HCT116 (cell line): ENCODE data around the gene GMPR2.

ENCODE experiments used
- CEBPB ChIP-seq: IDR thresholded peaks from 2 replicates; pipeline ENCODE4 v1.6.1; 2012; ENCODE audit warnings: low read depth
- POLR2AphosphoS5 ChIP-seq: IDR thresholded peaks from 2 replicates; pipeline ENCODE4 v1.6.1; 2011; ENCODE audit warnings: mild to moderate bottlenecking, low read depth, low read length, moderate library complexity
- RAD21 ChIP-seq: IDR thresholded peaks from 2 replicates; pipeline ENCODE4 v1.6.1; 2012; ENCODE audit warnings: low read depth, mild to moderate bottlenecking
- SP1 ChIP-seq: IDR thresholded peaks from 2 replicates; pipeline ENCODE4 v1.6.1; 2012; ENCODE audit warnings: low read depth
- ZFX ChIP-seq: fragments of 450-650 bp; IDR thresholded peaks from 2 replicates; pipeline ENCODE4 v1.6.1; 2017
- TF ChIP-seq, protein P1 (sequence below), 3 experiments: fragments of 200-600 bp in 1 of 3; sonication (generic) in 1 of 3; IDR thresholded peaks in 2 of 3; conservative IDR thresholded peaks in 1 of 3; 2 replicates each; pipeline ENCODE4 v1.5.1; 2012 to 2017; ENCODE audit warnings: low read depth in 2 of 3, low read length in 2 of 3, antibody characterized with exemption in 1 of 3, borderline replicate concordance in 1 of 3, control low read depth in 1 of 3, mild to moderate bottlenecking in 1 of 3, mixed read lengths in 1 of 3, mixed run types in 1 of 3, moderate library complexity in 1 of 3; ENCODE audit not compliant: insufficient read depth in 1 of 3
- TF ChIP-seq, protein P2 (sequence below): IDR thresholded peaks from 2 replicates; pipeline ENCODE4 v1.6.1; 2012

DNA sequence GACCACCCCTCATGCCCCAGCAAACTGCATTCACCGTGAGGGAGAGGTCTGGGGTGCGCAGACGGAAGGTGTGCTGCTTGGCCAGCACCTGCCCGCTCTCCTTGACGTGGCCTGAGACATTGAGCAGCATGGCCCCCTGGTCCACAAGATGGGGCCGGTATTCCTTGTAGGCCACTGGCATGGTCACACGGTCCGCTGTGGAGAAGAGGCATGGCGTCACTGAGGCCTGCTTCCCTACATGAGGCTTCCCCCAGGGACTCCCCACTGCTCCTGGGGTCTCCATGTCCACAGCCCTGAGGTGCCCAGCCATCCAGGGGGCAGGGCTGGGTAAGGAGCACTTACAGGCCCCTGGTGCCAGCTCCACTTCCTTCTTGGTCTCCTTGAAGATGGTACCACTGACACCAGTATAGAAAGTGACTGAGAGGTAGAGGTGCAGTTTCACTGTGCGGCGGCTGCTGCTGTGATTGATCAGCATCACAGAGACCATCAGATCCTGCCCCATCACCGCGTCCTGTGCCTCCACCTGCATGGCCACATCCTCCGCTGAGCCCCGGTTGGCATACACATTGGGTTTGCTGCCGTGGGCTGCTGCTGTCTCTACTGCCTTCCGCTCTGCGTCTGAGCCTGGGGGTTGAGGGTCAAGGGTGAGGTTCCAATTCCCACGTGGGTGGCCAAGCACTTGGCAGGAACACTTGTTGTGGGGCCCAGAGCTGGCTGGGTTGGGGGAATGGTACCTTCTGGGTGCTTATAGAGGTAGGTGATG lies 22.1 kb downstream of the GMPR2 start:
- TF ChIP-seq, protein P1, sequence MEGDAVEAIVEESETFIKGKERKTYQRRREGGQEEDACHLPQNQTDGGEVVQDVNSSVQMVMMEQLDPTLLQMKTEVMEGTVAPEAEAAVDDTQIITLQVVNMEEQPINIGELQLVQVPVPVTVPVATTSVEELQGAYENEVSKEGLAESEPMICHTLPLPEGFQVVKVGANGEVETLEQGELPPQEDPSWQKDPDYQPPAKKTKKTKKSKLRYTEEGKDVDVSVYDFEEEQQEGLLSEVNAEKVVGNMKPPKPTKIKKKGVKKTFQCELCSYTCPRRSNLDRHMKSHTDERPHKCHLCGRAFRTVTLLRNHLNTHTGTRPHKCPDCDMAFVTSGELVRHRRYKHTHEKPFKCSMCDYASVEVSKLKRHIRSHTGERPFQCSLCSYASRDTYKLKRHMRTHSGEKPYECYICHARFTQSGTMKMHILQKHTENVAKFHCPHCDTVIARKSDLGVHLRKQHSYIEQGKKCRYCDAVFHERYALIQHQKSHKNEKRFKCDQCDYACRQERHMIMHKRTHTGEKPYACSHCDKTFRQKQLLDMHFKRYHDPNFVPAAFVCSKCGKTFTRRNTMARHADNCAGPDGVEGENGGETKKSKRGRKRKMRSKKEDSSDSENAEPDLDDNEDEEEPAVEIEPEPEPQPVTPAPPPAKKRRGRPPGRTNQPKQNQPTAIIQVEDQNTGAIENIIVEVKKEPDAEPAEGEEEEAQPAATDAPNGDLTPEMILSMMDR (IDR thresholded peaks at IDR 0.05 in 2 of 3, conservative IDR thresholded peaks at IDR 0.05 in 1 of 3; ENCODE audit: borderline replicate concordance in 1 of 3, insufficient read depth in 1 of 3, low read depth in 2 of 3, low read length in 2 of 3): no peak
- TF ChIP-seq CEBPB (no peak), ZFX (no peak), POLR2AphosphoS5 (no peak), RAD21 (no peak), SP1 (no peak)
- TF ChIP-seq, protein P2, sequence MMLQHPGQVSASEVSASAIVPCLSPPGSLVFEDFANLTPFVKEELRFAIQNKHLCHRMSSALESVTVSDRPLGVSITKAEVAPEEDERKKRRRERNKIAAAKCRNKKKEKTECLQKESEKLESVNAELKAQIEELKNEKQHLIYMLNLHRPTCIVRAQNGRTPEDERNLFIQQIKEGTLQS: no peak
